ENCODE measurements around the gene GOLGB1.

Gene GOLGB1

DNA sequence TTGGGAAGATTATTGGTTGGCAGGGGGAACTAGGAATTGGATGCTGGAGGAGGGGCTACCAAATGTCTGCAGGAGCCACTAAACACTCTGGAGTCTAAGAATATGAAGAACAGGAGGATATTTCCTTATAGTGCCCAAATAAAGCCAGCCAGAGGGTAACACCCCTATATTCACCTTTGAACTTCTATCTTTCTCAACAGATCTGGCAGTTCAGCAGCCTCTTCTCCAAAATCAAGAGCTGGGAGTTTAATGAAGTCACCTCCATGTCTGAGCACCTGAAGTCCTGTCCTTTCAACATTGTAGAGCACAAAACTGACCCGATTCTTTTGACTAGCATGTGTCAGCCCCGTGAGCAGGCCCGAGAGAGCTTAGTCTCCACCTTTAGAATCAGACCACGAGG lies 123.0 kb downstream of the GOLGB1 start:
- DNase-seq: no peak

DNA sequence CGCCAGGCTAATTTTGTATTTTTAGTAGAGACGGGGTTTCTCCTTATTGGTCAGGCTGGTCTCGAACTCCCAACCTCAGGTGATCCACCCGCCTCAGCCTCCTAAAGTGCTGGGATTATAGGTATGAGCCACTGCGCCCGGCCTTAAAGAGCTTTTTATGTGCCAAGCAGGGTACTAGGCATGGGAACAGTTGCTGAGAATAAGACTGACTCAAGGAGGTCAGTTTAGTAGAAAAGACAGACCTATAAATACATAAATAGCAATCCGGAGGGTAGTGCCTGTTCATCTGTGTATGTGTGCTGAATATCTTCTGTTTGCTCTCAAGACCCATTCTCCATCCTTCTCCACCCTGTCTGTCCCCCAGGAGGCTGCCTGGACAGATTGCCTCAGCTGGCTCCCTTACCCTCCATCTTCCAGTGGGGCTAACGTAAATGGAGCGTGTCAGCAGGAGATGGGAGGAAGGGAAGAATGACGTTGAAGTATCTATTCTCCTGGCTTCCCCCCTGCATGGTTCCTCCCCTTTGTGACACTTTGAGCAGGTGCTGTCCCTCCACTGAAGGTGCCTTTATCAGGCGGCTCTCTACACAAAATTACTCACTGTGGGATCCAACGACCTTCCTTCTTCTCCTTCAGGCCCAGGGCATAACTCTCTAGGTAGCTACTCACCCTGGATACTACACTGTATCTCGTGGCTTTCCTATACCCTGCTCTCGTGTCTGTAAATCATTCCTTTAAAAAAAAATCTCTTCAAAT lies 125.2 kb downstream of the GOLGB1 start:
- no peak for DNase-seq

GRCh38 chr3:121621491-121621890 lies 128.1 kb downstream of the GOLGB1 start:
- no peak for DNase-seq

DNA sequence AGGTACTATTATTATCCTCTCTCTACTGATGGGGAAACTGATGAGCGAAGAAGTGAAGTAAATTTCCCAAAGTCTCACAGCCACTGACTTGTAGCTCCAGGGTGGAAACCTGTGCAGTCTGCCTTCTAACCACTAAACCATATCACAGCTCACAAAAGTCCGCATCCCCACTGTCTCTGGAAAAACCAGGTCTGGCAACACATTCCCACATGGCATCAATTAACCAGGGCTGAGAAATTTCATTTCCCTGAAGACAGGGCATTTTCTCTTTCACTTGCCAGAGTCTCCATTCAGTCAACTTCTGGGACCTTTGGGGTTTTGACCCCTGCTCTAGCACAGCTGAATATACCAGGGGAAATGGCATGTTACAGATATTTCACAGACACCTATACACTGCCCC lies 129.8 kb downstream of the GOLGB1 start:
- no peak for DNase-seq

All from central memory CD4-positive, alpha-beta T cell (primary cell).